HEK293T (cell line): ENCODE measurements around the gene ZER1.

Source experiments
- CTCF ChIA-PET: fragments of 350-600 bp; formaldehyde crosslinking; extraction: SDS; loops from one replicate; lab custom pipeline; 2021; ENCODE audit warnings: antibody characterized with exemption, inconsistent platforms; lab: Yijun Ruan, JAX
- POLR2A ChIA-PET: fragments of 350-600 bp; formaldehyde crosslinking; extraction: SDS; loops from one replicate; lab custom pipeline; 2020; ENCODE audit warnings: antibody characterized with exemption, inconsistent platforms; lab: Yijun Ruan, JAX
- DNase-seq: peaks from one replicate; pipeline ENCODE4 v3.0.0; 2012; ENCODE audit warnings: mixed read lengths; ENCODE audit errors: extremely low spot score
- ARNT ChIP-seq: fragments of 450-650 bp; IDR thresholded peaks from 2 replicates; pipeline ENCODE4 v1.6.1; 2017; ENCODE audit warnings: mild to moderate bottlenecking
- BHLHE40 ChIP-seq: fragments of 450-650 bp; IDR thresholded peaks from 2 replicates; pipeline ENCODE4 v1.6.1; 2016; ENCODE audit warnings: mild to moderate bottlenecking, moderate library complexity, borderline replicate concordance
- CTBP1 ChIP-seq: fragments of 450-650 bp; IDR thresholded peaks from 2 replicates; pipeline ENCODE4 v1.6.1; 2016; ENCODE audit warnings: borderline replicate concordance
- ELF4 ChIP-seq: fragments of 450-650 bp; IDR thresholded peaks from 2 replicates; pipeline ENCODE4 v1.6.1; 2017; ENCODE audit warnings: antibody characterized with exemption
- FOXA1 ChIP-seq: fragments of 450-650 bp; IDR thresholded peaks from 2 replicates; pipeline ENCODE4 v1.6.1; 2016; ENCODE audit warnings: mild to moderate bottlenecking
- FOXK2 ChIP-seq: fragments of 450-650 bp; IDR thresholded peaks from 2 replicates; pipeline ENCODE4 v1.6.1; 2016; ENCODE audit warnings: mild to moderate bottlenecking
- FOXM1 ChIP-seq: fragments of 450-650 bp; IDR thresholded peaks from 2 replicates; pipeline ENCODE4 v1.6.1; 2017; ENCODE audit warnings: mild to moderate bottlenecking, borderline replicate concordance
- HDGF ChIP-seq: fragments of 450-650 bp; IDR thresholded peaks from 2 replicates; pipeline ENCODE4 v1.6.1; 2017; ENCODE audit warnings: antibody characterized with exemption, borderline replicate concordance
- L3MBTL2 ChIP-seq: fragments of 450-650 bp; conservative IDR thresholded peaks from 2 replicates; pipeline ENCODE4 v1.6.1; 2016; ENCODE audit warnings: mild to moderate bottlenecking
- LEF1 ChIP-seq: fragments of 450-650 bp; IDR thresholded peaks from 2 replicates; pipeline ENCODE4 v1.6.1; 2017; ENCODE audit warnings: mild to moderate bottlenecking, borderline replicate concordance
- NFRKB ChIP-seq: fragments of 450-650 bp; IDR thresholded peaks from 2 replicates; pipeline ENCODE4 v1.6.1; 2016; ENCODE audit warnings: mild to moderate bottlenecking, moderate library complexity
- SP1 ChIP-seq: fragments of 450-650 bp; IDR thresholded peaks from 2 replicates; pipeline ENCODE4 v1.6.1; 2017
- SUZ12 ChIP-seq: fragments of 450-650 bp; IDR thresholded peaks from 2 replicates; pipeline ENCODE4 v1.6.1; 2016; ENCODE audit warnings: mild to moderate bottlenecking
- TARDBP ChIP-seq: fragments of 450-650 bp; IDR thresholded peaks from 2 replicates; pipeline ENCODE4 v1.6.1; 2016
- ZNF384 ChIP-seq: fragments of 450-650 bp; IDR thresholded peaks from 2 replicates; pipeline ENCODE4 v1.6.1; 2016
- TF ChIP-seq, protein P1 (sequence below): fragments of 450-650 bp; IDR thresholded peaks from 2 replicates; pipeline ENCODE4 v1.6.1; 2016

ZER1 gene

DNA sequence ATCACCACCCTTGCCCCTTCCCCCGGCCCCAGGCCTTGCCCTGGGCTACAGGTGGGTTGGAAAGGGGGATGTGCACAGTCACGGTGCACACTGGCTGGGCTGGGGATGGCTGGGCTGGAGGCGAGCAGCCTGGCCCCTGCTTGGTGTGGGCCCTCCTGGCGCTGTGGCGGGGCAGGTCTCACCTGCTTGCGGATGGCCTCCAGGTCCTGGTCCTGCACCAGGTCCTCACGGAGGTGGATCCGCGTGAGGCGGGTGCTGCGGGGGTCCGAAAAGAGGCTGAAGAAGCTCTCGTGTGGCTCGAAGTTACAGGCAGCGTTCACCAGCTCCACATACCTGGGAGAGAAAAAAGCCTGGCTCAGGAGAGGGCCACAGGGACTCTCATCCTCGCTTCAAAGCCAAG is 18.1 kb downstream of the ZER1 start:
- no peak for TF ChIP-seq SUZ12
- TF ChIP-seq L3MBTL2 = no peak
- TF ChIP-seq FOXK2 = no peak
- no peak for TF ChIP-seq LEF1
- ChIA-PET CTCF (interaction anchor here (0.5 kb wide), 1 partner anchor 124 kb away, joined by 3 read pairs; no protein-coding TSS in a partner anchor), POLR2A (interaction anchor here (0.9 kb wide), 1 partner anchor 11 kb away, joined by 3 read pairs; no protein-coding TSS in a partner anchor)
- no peak for DNase-seq

DNA sequence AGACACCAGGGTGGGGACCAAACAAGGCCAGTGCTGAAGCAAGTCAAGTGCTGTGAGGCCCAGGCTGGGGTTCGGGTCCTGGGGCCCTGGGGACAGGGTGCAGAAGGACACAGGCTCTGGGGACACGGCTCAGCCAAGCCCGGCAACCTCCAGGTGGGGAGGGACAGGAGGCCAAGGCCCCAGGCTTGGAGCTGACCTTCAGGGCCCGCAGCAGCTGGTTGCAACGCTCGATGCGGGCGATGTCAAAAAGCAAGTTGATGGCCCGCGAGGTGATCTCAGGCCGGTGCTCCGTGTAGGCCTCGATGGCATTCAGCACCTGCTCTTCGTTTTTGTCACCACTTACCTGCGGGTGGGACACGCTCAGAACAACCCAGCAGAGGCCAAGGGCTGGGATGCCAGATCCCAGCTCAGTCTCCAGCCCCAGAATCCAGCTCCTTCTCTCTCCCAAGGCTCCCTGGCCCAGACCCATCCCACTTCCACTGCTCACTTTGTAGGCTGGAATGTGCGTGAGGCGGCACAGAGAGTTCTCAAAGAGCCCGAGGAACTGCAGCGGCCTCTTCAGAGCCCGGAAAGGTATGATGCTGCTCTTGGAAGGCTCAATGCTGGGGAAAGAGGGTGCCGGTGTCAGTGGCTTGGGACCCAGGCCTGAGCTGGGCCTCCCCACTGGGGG is 20.7 kb downstream of the ZER1 start:
- ChIA-PET POLR2A (no interaction called here), CTCF (no interaction called here)
- no peak for TF ChIP-seq LEF1
- no peak for TF ChIP-seq ELF4
- no peak for TF ChIP-seq CTBP1
- TF ChIP-seq HDGF = no peak
- no peak for TF ChIP-seq FOXM1
- no peak for TF ChIP-seq NFRKB
- no peak for TF ChIP-seq FOXK2
- TF ChIP-seq ZNF384 = no peak
- no peak for TF ChIP-seq FOXA1
- no peak for TF ChIP-seq SUZ12
- TF ChIP-seq L3MBTL2 = no peak
- no peak for TF ChIP-seq BHLHE40
- DNase-seq = no peak

DNA sequence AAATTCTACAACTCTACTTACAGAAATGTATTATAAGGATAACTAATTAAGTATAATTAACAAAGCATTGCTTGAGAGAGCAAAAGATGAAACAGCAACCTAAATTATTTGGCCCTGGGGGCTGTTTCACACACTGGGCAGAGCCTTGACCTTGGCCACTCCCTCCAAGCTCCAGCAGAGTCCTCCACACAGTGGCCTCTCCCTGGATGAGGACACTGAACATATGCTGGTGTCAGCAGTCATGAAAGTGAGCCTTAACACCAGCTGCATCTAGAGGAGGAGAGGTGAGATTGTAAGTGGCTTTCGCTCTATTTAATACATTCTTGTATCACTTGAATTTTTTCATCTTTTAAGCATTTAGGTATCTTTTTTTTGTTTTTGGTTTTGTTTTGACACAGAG is 24.5 kb downstream of the ZER1 start:
- TF ChIP-seq, protein P1, sequence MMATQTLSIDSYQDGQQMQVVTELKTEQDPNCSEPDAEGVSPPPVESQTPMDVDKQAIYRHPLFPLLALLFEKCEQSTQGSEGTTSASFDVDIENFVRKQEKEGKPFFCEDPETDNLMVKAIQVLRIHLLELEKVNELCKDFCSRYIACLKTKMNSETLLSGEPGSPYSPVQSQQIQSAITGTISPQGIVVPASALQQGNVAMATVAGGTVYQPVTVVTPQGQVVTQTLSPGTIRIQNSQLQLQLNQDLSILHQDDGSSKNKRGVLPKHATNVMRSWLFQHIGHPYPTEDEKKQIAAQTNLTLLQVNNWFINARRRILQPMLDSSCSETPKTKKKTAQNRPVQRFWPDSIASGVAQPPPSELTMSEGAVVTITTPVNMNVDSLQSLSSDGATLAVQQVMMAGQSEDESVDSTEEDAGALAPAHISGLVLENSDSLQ = no peak
- TF ChIP-seq BHLHE40 (no peak), SP1 (no peak), ZNF384 (no peak), LEF1 (no peak), FOXM1 (no peak), FOXK2 (no peak), NFRKB (no peak)
- ChIA-PET CTCF (no interaction called here), POLR2A (interaction anchor here (0.6 kb wide), 1 partner anchor 12 kb away, joined by 3 read pairs; no protein-coding TSS in a partner anchor)
- DNase-seq = no peak

DNA sequence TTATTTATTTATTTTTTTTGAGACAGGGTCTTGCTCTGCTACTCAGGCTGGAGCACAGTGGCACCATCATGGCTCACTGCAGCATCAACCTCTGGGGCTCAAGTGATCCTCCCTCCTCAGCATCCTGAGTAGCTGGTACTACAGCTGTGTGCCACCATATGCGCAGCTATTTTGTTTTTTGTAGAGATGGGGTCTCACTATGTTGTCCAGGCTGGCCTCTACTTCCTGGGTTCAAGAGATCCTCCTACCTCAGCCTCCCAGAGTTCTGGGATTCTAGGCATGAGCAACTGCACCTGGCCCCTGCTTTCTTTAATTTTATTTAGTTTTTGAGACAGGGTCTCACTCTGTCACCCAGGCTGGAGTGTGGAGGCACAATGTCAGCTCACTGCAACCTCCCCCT is 28.3 kb downstream of the ZER1 start:
- TF ChIP-seq FOXK2 (no peak), CTBP1 (no peak), TARDBP (no peak), LEF1 (no peak), BHLHE40 (no peak)
- DNase-seq = no peak
- ChIA-PET POLR2A (no interaction called here), CTCF (no interaction called here)

DNA sequence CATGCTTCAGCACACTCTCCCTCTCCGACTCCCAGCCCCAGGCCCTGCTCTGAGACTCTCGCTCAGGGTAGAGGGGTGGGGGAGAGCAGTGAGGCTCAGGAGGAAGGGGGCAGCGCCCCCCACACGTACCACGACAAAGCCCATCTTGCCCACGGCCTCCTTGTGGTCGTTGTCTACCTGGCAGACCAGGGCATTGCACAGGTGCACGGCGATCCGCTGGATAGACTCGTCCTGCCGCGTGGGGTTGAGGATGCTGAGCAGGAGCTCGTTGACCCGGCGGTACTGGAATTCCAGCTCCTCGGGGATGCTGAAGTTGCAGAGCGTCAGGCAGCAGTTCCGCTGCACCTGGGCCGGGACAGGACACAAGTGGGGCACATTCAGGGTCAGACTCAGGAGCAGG is 29.3 kb downstream of the ZER1 start:
- ChIA-PET POLR2A (interaction anchor here (1.0 kb wide), 1 partner anchor 11 kb away, joined by 3 read pairs; no protein-coding TSS in a partner anchor), CTCF (interaction anchor here (1.0 kb wide), 1 partner anchor 9 kb away, joined by 3 read pairs; no protein-coding TSS in a partner anchor)
- DNase-seq = no peak
- no peak for TF ChIP-seq ZNF384

DNA sequence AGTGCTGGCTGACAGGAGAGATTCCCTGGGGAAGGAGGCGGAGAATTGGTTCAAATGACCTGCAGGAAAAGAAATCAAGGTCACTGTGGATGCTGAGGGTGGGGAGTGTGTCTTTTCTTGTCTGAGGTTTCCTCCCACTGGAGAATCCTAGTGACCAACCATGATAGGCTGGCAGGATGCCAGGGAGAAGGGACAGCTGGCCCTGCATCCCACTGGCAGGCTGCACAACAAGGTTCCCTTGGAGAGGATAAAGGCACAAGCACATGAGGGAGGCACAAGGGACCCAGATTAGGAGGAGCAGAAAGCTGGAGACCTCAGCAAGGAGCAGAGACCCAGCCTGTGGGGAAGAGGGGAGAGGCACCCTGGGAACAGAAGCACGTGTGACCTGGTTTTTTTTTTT is 36.4 kb downstream of the ZER1 start:
- ChIA-PET POLR2A (interaction anchor here (0.6 kb wide), 1 partner anchor 12 kb away, joined by 3 read pairs; no protein-coding TSS in a partner anchor), CTCF (no interaction called here)
- TF ChIP-seq ARNT = no peak
- DNase-seq = no peak

DNA sequence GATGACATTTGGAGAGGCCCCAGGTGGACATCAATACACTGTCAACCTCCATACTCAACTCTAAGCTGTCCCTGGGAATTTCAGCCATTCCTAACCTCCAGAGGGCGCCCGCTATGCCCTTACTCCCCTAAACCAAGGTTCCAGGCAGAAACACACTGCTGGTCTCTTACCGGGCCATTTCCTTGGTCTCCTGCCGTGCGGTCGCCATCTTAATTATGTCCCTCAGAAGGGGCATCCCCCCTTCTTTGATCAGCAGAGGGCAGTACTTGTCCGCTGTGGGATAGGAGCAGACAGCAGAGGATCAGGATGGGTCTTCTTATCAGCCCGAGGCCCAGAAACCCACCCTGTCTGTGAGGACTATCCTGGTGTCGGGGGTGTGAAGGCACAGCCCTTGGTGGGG is 38.5 kb downstream of the ZER1 start:
- POLR2A ChIA-PET = interaction anchor here (0.7 to 1.1 kb wide), 2 partner anchors 9 to 85 kb away, joined by 3 to 5 read pairs; partner anchors contain the start of genes ENDOG and ZDHHC12
- peak; percentile 84 for DNase-seq
- TF ChIP-seq NFRKB = no peak
- TF ChIP-seq HDGF = peak; percentile 78; the same call in 1 of the 2 replicates
- CTCF ChIA-PET = interaction anchor here (0.6 to 1.5 kb wide), 9 partner anchors 9 to 228 kb away, joined by 3 to 5 read pairs (median 3); partner anchors contain the start of genes ENDOG, KYAT1, LRRC8A and ZDHHC12

DNA sequence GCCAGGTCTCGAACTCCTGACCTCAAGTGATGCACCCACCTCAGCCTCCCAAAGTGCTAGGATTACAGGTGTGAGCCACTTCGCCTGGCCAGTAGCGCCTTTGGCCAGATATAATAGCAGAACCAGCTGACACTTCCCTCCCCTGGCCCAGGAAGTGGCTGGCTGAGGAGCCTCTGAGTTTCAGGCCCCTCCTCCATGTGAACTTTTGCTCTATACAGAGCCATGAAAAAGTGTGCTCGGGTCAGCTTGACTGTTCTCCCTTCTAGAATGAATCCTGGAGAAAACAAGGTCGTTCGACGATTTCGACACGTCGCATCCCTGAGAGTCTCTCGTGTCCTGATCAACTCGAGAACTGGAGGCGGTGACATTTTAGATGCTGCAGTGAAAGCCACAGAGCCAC is 39.2 kb downstream of the ZER1 start:
- TF ChIP-seq FOXA1 (no peak), TARDBP (no peak), ELF4 (no peak), BHLHE40 (no peak)
- TF ChIP-seq, protein P1 = no peak
- CTCF ChIA-PET = interaction anchor here (0.6 to 1.5 kb wide), 4 partner anchors 10 to 228 kb away, joined by 3 to 5 read pairs (median 3); no protein-coding TSS in a partner anchor
- no peak for DNase-seq
- POLR2A ChIA-PET = no interaction called here
